GM06990 (cell line): ENCODE measurements around the gene FUT8.

ENCODE experiments used
- DNase-seq: peaks from one replicate; pipeline ENCODE4 v3.0.0-alpha.2; 2011; ENCODE audit not compliant: insufficient read length; ENCODE audit errors: extremely low read depth
- H3K27me3 ChIP-seq: replicated peaks from 2 replicates; pipeline ENCODE4 v1.6.0; 2011; ENCODE audit warnings: low read length; ENCODE audit not compliant: control insufficient read depth, insufficient read depth
- H3K36me3 ChIP-seq: 2 replicates; pipeline ENCODE4 v1.5.1; 2011; ENCODE audit warnings: low read length; ENCODE audit not compliant: control insufficient read depth, insufficient read depth
- H3K4me3 ChIP-seq: replicated peaks from 2 replicates; pipeline ENCODE4 v1.5.1; 2011; ENCODE audit warnings: low read depth, mild to moderate bottlenecking, control low read depth, low read length
- TF ChIP-seq, protein P1 (sequence below): IDR thresholded peaks from 2 replicates; pipeline ENCODE4 v1.5.1; 2011; ENCODE audit warnings: low read length, control low read depth, mild to moderate bottlenecking, inconsistent platforms; ENCODE audit not compliant: insufficient read depth, poor library complexity, severe bottlenecking

Gene FUT8

DNA sequence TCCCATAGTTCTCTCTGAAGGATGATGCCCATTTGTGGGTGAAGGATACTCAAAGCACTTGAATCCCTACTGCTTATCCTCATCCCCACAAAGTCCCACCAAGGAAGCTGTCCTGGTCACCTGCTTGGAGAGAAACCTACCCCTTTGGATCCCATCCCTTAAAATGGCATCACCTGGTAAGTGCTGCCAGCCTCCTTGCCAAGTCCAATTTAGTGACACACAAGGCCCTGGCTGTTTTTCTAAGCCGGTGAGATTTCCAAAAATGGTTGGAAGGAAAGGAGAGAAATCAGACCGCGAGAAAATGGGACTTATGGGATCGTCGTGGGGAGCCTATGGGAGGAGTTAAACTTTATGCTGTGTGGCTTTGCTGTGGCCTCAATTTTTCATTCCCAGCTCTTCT, 358.2 kb downstream of the FUT8 start:
- Histone ChIP-seq H3K4me3 (no peak overlapping the region), H3K27me3 (no peaks in the 10 kb centered on the region), H3K36me3 (no peaks in the 10 kb centered on the region)
- TF ChIP-seq, protein P1, sequence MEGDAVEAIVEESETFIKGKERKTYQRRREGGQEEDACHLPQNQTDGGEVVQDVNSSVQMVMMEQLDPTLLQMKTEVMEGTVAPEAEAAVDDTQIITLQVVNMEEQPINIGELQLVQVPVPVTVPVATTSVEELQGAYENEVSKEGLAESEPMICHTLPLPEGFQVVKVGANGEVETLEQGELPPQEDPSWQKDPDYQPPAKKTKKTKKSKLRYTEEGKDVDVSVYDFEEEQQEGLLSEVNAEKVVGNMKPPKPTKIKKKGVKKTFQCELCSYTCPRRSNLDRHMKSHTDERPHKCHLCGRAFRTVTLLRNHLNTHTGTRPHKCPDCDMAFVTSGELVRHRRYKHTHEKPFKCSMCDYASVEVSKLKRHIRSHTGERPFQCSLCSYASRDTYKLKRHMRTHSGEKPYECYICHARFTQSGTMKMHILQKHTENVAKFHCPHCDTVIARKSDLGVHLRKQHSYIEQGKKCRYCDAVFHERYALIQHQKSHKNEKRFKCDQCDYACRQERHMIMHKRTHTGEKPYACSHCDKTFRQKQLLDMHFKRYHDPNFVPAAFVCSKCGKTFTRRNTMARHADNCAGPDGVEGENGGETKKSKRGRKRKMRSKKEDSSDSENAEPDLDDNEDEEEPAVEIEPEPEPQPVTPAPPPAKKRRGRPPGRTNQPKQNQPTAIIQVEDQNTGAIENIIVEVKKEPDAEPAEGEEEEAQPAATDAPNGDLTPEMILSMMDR: no peak
- DNase-seq: no peak

DNA sequence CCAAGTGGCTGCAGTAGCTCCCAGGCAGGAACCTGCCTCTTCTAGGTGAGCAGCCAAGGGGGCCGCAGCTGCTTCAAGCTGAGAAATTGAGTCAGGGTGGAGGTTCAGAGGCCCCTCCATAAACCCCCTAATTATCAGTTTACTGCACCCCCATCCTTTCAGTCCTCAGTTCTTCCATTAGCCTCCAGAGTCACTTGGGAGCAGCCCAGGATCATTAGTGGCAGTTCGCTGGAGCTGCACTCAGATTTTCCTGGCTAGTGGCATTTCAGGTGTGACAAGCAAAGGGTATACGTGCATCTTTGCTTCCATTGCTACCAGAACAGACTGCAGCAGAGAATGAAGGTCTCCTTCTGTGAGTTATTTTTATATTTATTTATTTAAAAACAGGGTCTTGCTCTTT, 358.7 kb downstream of the FUT8 start:
- no peak for DNase-seq
- H3K27me3 ChIP-seq: no peaks in the 10 kb centered on the region; the same call in 1 of the 2 replicates
- no peaks in the 10 kb centered on the region for H3K36me3 ChIP-seq
- no peak overlapping the region for H3K4me3 ChIP-seq
- TF ChIP-seq, protein P1: no peak

DNA sequence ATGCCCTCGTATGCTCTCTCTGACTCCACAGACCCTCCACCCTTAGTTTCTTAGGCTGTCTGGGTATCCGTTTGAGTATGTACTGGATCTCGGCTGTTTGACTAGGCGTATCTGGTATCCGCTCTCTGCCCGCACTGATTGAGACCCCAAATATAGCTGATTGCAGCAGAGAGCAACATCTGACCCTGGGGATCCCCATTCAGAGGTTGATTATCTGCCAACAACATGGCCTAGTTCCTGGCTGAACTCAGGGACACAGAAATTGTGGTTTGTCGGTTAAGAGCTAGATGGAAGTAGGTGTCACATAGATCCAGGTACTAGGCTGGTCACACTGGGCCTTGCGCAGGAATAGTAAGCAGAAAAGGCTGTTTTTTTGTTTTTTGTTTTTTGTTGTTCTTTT, 359.9 kb downstream of the FUT8 start:
- Histone ChIP-seq H3K4me3 (no peak overlapping the region), H3K27me3 (no peaks in the 10 kb centered on the region; the same call in 1 of the 2 replicates), H3K36me3 (no peaks in the 10 kb centered on the region)
- TF ChIP-seq, protein P1: no peak
- DNase-seq: no peak

DNA sequence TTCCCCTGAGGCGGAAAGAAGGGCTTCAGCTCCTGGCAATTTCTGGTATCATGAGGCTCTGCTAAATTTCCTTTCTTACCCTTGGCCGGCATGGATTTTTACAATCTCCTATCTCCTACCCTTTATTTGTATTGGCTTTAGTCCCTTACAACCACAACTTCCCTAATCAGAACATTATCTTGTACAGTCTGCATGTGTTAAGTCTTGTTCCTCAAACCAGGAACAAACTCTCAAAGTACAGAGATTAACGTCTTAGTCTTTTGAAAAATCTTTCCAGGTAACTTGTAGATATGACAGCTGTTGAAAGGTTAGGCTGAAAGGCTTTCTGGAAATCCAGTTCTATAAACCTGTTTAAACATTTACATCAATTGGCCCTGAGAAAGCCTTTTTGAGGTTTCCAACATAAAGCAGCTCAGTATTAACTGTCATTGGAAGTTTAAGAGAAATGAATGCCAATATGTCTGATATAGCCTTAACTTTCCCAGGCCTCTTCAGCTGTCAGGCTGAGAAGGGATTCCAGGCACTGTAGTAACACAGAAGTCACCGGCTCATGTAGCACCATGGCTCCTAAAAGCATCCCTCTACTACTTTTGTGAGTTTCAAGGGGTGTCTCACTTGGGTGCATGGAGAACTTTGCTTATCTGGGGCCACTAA, 360.5 kb downstream of the FUT8 start:
- Histone ChIP-seq H3K36me3 (no peaks in the 10 kb centered on the region), H3K4me3 (no peak overlapping the region), H3K27me3 (no peaks in the 10 kb centered on the region; the same call in 1 of the 2 replicates)
- DNase-seq: no peak
- TF ChIP-seq, protein P1: no peak

DNA sequence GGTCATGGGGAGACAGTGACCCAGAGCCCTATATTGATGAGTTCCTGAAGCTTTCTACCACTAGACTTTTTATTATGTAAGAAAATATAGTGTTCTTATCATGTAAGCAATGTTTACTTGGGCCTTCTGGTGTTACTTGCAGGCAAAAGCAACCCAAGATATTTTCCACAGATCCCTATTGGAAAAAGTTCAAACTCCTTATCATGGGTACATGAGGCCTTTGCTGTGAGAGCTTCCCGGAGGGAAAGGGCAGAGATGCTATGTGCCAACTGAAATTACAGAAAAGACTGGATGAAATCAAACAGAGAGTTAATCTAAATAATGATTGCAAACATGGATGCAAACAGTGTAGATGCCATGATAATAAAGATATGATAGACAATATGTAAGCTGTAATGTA, 361.5 kb downstream of the FUT8 start:
- Histone ChIP-seq H3K27me3 (no peaks in the 10 kb centered on the region; the same call in 1 of the 2 replicates), H3K4me3 (no peak overlapping the region), H3K36me3 (no peaks in the 10 kb centered on the region)
- TF ChIP-seq, protein P1: no peak
- no peak for DNase-seq
